Hepatocyte (in vitro differentiated cells): Measurements from ENCODE around the gene NOP58.

Experiments used
- EZH2 ChIP-seq: fragments of 200-600 bp; sonication (generic); IDR thresholded peaks from 2 replicates; pipeline ENCODE4 v1.6.1; 2016; ENCODE audit warnings: antibody characterized with exemption, mild to moderate bottlenecking, borderline replicate concordance
- EZH2phosphoT487 ChIP-seq: fragments of 200-600 bp; sonication (generic); IDR thresholded peaks from one replicate; pipeline ENCODE4 v1.6.1; 2018; ENCODE audit warnings: antibody characterized with exemption, mild to moderate bottlenecking, low read depth, moderate library complexity; ENCODE audit not compliant: unreplicated experiment, severe bottlenecking
- TF ChIP-seq, protein P1 (sequence below): fragments of 200-600 bp; sonication (generic); IDR thresholded peaks from 2 replicates; pipeline ENCODE4 v1.5.1; 2016; ENCODE audit warnings: antibody characterized with exemption, mild to moderate bottlenecking; ENCODE audit not compliant: poor library complexity

DNA sequence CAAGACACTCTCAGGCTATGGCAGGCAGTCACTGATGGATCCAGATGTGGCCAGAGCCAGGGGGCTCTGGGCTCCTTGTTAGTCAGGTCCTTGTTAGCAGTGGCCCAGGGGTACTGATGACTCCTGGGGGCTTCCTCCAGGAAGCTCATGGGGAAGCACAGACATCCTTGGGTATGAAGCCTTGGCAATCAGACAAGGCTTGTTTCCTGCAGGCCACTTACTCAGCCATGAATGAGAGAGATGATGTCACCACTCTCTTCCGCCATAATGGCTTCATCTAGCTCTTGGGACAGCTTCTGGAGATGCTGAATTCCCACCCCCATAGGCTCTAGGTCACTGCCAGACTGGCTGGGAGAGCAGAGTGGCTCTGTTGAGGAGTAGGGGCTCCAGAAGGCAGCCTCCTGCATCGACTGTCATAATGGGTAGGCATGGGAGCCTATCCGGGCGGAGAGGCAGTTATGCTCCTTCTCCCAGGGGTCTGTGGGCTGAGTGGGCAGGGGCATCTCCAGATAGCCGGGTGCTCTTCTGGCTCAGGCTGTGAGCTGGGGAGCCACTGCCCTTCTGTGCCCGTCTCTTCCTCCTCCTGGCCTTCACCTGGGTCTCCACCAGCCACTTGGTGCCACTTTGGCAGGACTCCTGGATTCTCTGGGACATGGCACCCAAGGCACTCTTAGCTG lies 70.4 kb downstream of the NOP58 start:
- TF ChIP-seq, protein P1, sequence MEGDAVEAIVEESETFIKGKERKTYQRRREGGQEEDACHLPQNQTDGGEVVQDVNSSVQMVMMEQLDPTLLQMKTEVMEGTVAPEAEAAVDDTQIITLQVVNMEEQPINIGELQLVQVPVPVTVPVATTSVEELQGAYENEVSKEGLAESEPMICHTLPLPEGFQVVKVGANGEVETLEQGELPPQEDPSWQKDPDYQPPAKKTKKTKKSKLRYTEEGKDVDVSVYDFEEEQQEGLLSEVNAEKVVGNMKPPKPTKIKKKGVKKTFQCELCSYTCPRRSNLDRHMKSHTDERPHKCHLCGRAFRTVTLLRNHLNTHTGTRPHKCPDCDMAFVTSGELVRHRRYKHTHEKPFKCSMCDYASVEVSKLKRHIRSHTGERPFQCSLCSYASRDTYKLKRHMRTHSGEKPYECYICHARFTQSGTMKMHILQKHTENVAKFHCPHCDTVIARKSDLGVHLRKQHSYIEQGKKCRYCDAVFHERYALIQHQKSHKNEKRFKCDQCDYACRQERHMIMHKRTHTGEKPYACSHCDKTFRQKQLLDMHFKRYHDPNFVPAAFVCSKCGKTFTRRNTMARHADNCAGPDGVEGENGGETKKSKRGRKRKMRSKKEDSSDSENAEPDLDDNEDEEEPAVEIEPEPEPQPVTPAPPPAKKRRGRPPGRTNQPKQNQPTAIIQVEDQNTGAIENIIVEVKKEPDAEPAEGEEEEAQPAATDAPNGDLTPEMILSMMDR, result no peak
- TF ChIP-seq EZH2, result no peak
- no peak for TF ChIP-seq EZH2phosphoT487
